Measurements from ENCODE around the gene RFXAP.

Gene RFXAP

GRCh38 chr13:36834299-36834698 lies 15.3 kb downstream of the RFXAP start:
- Histone ChIP-seq H3K9me3 (ENCODE audit: severe bottlenecking) (no peaks in the 10 kb centered on the region), H3K4me3 (ENCODE audit: severe bottlenecking) (no peak overlapping the region), H3K27me3 (ENCODE audit: insufficient read depth, poor library complexity, severe bottlenecking) (no peaks in the 10 kb centered on the region), H3K4me1 (ENCODE audit: insufficient read depth, poor library complexity, severe bottlenecking) (no peaks in the 10 kb centered on the region), H3K27ac (ENCODE audit: poor library complexity, severe bottlenecking) (no peak overlapping the region), H3K36me3 (ENCODE audit: low read depth) (peaks cover 13% of the 10 kb centered on the region; the same call in 1 of the 2 replicates)
- no peak for ATAC-seq (ENCODE audit: low read depth)
- no peak for DNase-seq (ENCODE audit: low spot score)
- no peak for TF ChIP-seq CTCF (IDR thresholded peaks at IDR 0.05; ENCODE audit: poor library complexity, severe bottlenecking)

GRCh38 chr13:36837354-36838092 lies 18.5 kb downstream of the RFXAP start:
- H3K27me3 ChIP-seq (ENCODE audit: insufficient read depth, poor library complexity, severe bottlenecking), result no peaks in the 10 kb centered on the region
- no peak overlapping the region for H3K27ac ChIP-seq (ENCODE audit: poor library complexity, severe bottlenecking)

GRCh38 chr13:36839281-36839680 lies 20.3 kb downstream of the RFXAP start:
- ATAC-seq (ENCODE audit: low read depth) (no peak), DNase-seq (ENCODE audit: low spot score) (no peak)
- H3K9me3 ChIP-seq (ENCODE audit: severe bottlenecking), result no peaks in the 10 kb centered on the region
- no peaks in the 10 kb centered on the region for H3K27me3 ChIP-seq (ENCODE audit: insufficient read depth, poor library complexity, severe bottlenecking)
- no peak for TF ChIP-seq CTCF (IDR thresholded peaks at IDR 0.05; ENCODE audit: poor library complexity, severe bottlenecking)
- H3K4me3 ChIP-seq (ENCODE audit: severe bottlenecking), result no peak overlapping the region
- H3K4me1 ChIP-seq (ENCODE audit: insufficient read depth, poor library complexity, severe bottlenecking), result no peaks in the 10 kb centered on the region
- H3K36me3 ChIP-seq (ENCODE audit: low read depth), result peaks cover under 1% of the 10 kb centered on the region; the same call in 1 of the 2 replicates
- no peak overlapping the region for H3K27ac ChIP-seq (ENCODE audit: poor library complexity, severe bottlenecking)

More at GRCh38 chr13:36837354-36838092, 18.5 kb downstream of the RFXAP start:
- ATAC-seq (ENCODE audit: low read depth) (no peak), DNase-seq (ENCODE audit: low spot score) (no peak)
- TF ChIP-seq CTCF (IDR thresholded peaks at IDR 0.05; ENCODE audit: poor library complexity, severe bottlenecking), result no peak
- Histone ChIP-seq H3K4me3 (ENCODE audit: severe bottlenecking) (no peak overlapping the region), H3K4me1 (ENCODE audit: insufficient read depth, poor library complexity, severe bottlenecking) (no peaks in the 10 kb centered on the region), H3K9me3 (ENCODE audit: severe bottlenecking) (no peaks in the 10 kb centered on the region), H3K36me3 (ENCODE audit: low read depth) (peaks cover 6% of the 10 kb centered on the region; the same call in 1 of the 2 replicates)

- ATAC-seq (ENCODE audit: low read depth) (no peak), DNase-seq (ENCODE audit: low spot score) (no peak)
- H3K4me1 ChIP-seq (ENCODE audit: insufficient read depth, poor library complexity, severe bottlenecking), result no peaks in the 10 kb centered on the region
- H3K27me3 ChIP-seq (ENCODE audit: insufficient read depth, poor library complexity, severe bottlenecking), result no peaks in the 10 kb centered on the region
- TF ChIP-seq CTCF (IDR thresholded peaks at IDR 0.05; ENCODE audit: poor library complexity, severe bottlenecking), result no peak
- no peak overlapping the region for H3K27ac ChIP-seq (ENCODE audit: poor library complexity, severe bottlenecking)
- H3K9me3 ChIP-seq (ENCODE audit: severe bottlenecking), result no peaks in the 10 kb centered on the region
- H3K4me3 ChIP-seq (ENCODE audit: severe bottlenecking), result no peak overlapping the region
- no peaks in the 10 kb centered on the region for H3K36me3 ChIP-seq (ENCODE audit: low read depth)
These were observed 21.0 kb downstream of the RFXAP start for GRCh38 chr13:36839981-36840380.

GRCh38 chr13:36840718-36841250 lies 21.8 kb downstream of the RFXAP start:
- no peaks in the 10 kb centered on the region for H3K9me3 ChIP-seq (ENCODE audit: severe bottlenecking)
- no peak overlapping the region for H3K4me3 ChIP-seq (ENCODE audit: severe bottlenecking)
- H3K27me3 ChIP-seq (ENCODE audit: insufficient read depth, poor library complexity, severe bottlenecking), result no peaks in the 10 kb centered on the region
- ATAC-seq (ENCODE audit: low read depth), result no peak
- TF ChIP-seq CTCF (IDR thresholded peaks at IDR 0.05; ENCODE audit: poor library complexity, severe bottlenecking), result no peak
- no peak overlapping the region for H3K27ac ChIP-seq (ENCODE audit: poor library complexity, severe bottlenecking)
- no peaks in the 10 kb centered on the region for H3K4me1 ChIP-seq (ENCODE audit: insufficient read depth, poor library complexity, severe bottlenecking)
- no peaks in the 10 kb centered on the region for H3K36me3 ChIP-seq (ENCODE audit: low read depth)
- DNase-seq (ENCODE audit: low spot score), result no peak

Measured in RWPE2 (cell line).